ENCODE measurements around the gene SGMS2.

The SGMS2 gene

DNA sequence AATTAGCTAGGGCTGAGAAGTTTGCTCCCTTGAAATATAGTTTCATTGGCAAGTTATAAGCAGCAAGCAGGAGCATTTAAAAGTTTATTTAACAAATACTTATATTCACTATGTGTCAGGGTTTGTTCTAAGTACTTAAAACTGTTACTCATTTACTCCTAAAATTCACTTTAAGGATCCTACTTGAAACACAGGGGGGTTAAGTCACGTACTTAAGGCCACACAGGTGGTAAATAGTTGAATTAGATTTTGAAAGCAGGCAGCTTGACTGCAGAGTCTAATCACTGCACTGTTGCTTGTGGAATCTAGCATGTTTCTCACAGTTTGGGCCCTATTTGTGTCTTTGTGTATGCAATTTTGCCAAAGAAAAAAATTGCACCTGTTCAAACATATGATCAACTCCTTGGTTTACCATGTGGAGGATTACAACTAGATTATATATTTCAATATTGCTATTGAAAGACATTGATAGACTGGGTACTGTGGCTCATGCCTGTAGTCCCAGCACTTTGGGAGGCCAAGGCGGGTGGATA is 7.6 kb downstream of the SGMS2 start:
- no peak overlapping the region for H2AK5ac ChIP-seq (ENCODE audit: low read length)

GRCh38 chr4:107834241-107834794 is 9.6 kb downstream of the SGMS2 start:
- Histone ChIP-seq H3K4me3 (ENCODE audit: low read length) (no peak overlapping the region), H3K56ac (ENCODE audit: low read length) (no peak overlapping the region), H3K4me1 (ENCODE audit: control insufficient read depth, low read depth, low read length) (no peaks in the 10 kb centered on the region), H3K27ac (ENCODE audit: low read depth, low read length) (no peak overlapping the region), H2BK120ac (ENCODE audit: low read depth, low read length) (no peak overlapping the region), H3K18ac (ENCODE audit: low read length) (no peak overlapping the region), H3K9ac (ENCODE audit: low read length) (no peak overlapping the region), H2BK5ac (ENCODE audit: low read length) (no peak overlapping the region), H3K23ac (ENCODE audit: low read length) (no peak overlapping the region), H3K36me3 (ENCODE audit: control insufficient read depth, insufficient read depth, low read length) (no peaks in the 10 kb centered on the region), H3K79me2 (ENCODE audit: control insufficient read depth, insufficient read depth, low read length) (no peaks in the 10 kb centered on the region), H3K4me2 (ENCODE audit: low read length) (no peak overlapping the region), H4K5ac (ENCODE audit: low read length) (no peak overlapping the region), H2BK15ac (replicated peaks; ENCODE audit: low read depth) (no peak overlapping the region), H2AK5ac (ENCODE audit: low read length) (no peak overlapping the region), H3K4ac (ENCODE audit: low read depth, low read length) (no peak overlapping the region), H3K27me3 (ENCODE audit: insufficient read depth, low read length, poor library complexity) (no peaks in the 10 kb centered on the region), H3K79me1 (ENCODE audit: low read length) (no peaks in the 10 kb centered on the region), H4K8ac (ENCODE audit: low read depth, low read length) (no peak overlapping the region)
- no CpG with 5 or more reads among the region's 1 CpG for WGBS (ENCODE audit: extremely low coverage, insufficient coverage, low lambda C conversion rate)
- DNase-seq, result peak; percentile 16

More for the DNA sequence above, 7.6 kb downstream of the SGMS2 start:
- H4K8ac ChIP-seq (ENCODE audit: low read depth, low read length), result no peak overlapping the region
- no peak overlapping the region for H3K9ac ChIP-seq (ENCODE audit: low read length)
- WGBS (ENCODE audit: extremely low coverage, insufficient coverage, low lambda C conversion rate), result no CpG with 5 or more reads among the region's 2 CpGs
- H2BK5ac ChIP-seq (ENCODE audit: low read length), result no peak overlapping the region
- H3K4me2 ChIP-seq (ENCODE audit: low read length), result no peak overlapping the region
- H3K23ac ChIP-seq (ENCODE audit: low read length), result no peak overlapping the region
- no peaks in the 10 kb centered on the region for H3K27me3 ChIP-seq (ENCODE audit: insufficient read depth, low read length, poor library complexity)
- no peak overlapping the region for H2BK120ac ChIP-seq (ENCODE audit: low read depth, low read length)
- no peak for DNase-seq
- no peaks in the 10 kb centered on the region for H3K36me3 ChIP-seq (ENCODE audit: control insufficient read depth, insufficient read depth, low read length)
- no peak overlapping the region for H3K4ac ChIP-seq (ENCODE audit: low read depth, low read length)
- H3K56ac ChIP-seq (ENCODE audit: low read length), result no peak overlapping the region
- no peak overlapping the region for H3K4me3 ChIP-seq (ENCODE audit: low read length)
- no peak overlapping the region for H4K5ac ChIP-seq (ENCODE audit: low read length)
- H3K18ac ChIP-seq (ENCODE audit: low read length), result no peak overlapping the region
- H3K79me1 ChIP-seq (ENCODE audit: low read length), result no peaks in the 10 kb centered on the region
- H2BK15ac ChIP-seq (replicated peaks; ENCODE audit: low read depth), result no peak overlapping the region
- H3K4me1 ChIP-seq (ENCODE audit: control insufficient read depth, low read depth, low read length), result no peaks in the 10 kb centered on the region
- no peak overlapping the region for H3K27ac ChIP-seq (ENCODE audit: low read depth, low read length)
- H3K79me2 ChIP-seq (ENCODE audit: control insufficient read depth, insufficient read depth, low read length), result no peaks in the 10 kb centered on the region

DNA sequence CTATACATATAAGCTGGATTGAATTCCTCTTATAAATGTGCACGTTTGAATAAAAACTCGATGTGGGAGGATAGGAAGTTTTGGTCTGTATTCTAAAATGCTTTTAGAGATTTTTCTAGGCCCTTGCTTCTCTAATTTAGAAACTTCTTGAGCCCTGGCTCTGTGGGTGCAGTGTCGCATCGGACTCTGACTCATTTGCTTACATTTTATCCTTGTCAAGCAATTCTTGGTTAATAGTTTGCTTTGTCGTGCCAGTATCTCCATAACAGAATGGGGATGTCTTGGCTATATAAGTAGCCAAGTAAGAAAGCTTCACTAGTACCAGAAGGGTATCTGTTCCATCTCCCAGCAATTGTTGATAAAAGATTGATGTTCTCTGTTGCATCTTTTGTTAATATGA is 10.7 kb downstream of the SGMS2 start:
- Histone ChIP-seq H3K18ac (ENCODE audit: low read length) (no peak overlapping the region), H3K4ac (ENCODE audit: low read depth, low read length) (no peak overlapping the region), H3K4me2 (ENCODE audit: low read length) (no peak overlapping the region), H4K8ac (ENCODE audit: low read depth, low read length) (no peak overlapping the region), H3K79me1 (ENCODE audit: low read length) (no peaks in the 10 kb centered on the region), H2AK5ac (ENCODE audit: low read length) (no peak overlapping the region), H3K79me2 (ENCODE audit: control insufficient read depth, insufficient read depth, low read length) (no peaks in the 10 kb centered on the region), H3K56ac (ENCODE audit: low read length) (no peak overlapping the region), H2BK120ac (ENCODE audit: low read depth, low read length) (no peak overlapping the region), H3K36me3 (ENCODE audit: control insufficient read depth, insufficient read depth, low read length) (no peaks in the 10 kb centered on the region), H2BK5ac (ENCODE audit: low read length) (no peak overlapping the region), H3K9ac (ENCODE audit: low read length) (no peak overlapping the region), H3K4me3 (ENCODE audit: low read length) (no peak overlapping the region), H3K27me3 (ENCODE audit: insufficient read depth, low read length, poor library complexity) (no peaks in the 10 kb centered on the region), H3K23ac (ENCODE audit: low read length) (no peak overlapping the region), H2BK15ac (replicated peaks; ENCODE audit: low read depth) (no peak overlapping the region), H3K27ac (ENCODE audit: low read depth, low read length) (no peak overlapping the region), H4K5ac (ENCODE audit: low read length) (no peak overlapping the region), H3K4me1 (ENCODE audit: control insufficient read depth, low read depth, low read length) (no peaks in the 10 kb centered on the region)
- no peak for DNase-seq
- no CpG with 5 or more reads among the region's 5 CpGs for WGBS (ENCODE audit: extremely low coverage, insufficient coverage, low lambda C conversion rate)

DNA sequence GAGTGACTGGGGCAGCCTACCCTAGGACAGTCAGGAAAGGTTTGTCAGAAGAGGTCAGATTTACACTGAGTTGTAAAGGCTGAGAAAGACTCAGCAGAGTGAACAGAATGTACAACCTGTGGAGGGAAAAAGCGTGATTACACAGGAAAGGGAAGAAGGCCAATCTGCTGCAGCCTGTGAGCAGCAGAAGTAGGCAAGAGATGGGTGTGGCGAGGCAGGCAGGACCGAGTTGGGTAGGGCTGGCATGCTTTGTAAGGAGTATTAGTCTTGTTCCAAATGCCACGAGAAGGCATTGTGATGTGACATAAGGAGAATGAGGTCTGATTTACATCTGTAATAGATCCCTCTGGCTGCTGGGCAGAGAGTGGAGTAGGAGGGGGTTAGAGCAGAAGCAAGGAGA is 12.6 kb downstream of the SGMS2 start:
- Histone ChIP-seq H3K4ac (ENCODE audit: low read depth, low read length) (no peak overlapping the region), H3K27ac (ENCODE audit: low read depth, low read length) (no peak overlapping the region), H3K18ac (ENCODE audit: low read length) (no peak overlapping the region), H3K23ac (ENCODE audit: low read length) (no peak overlapping the region), H3K4me3 (ENCODE audit: low read length) (no peak overlapping the region), H4K5ac (ENCODE audit: low read length) (no peak overlapping the region), H3K36me3 (ENCODE audit: control insufficient read depth, insufficient read depth, low read length) (no peaks in the 10 kb centered on the region), H3K56ac (ENCODE audit: low read length) (no peak overlapping the region), H2AK5ac (ENCODE audit: low read length) (no peak overlapping the region), H3K4me2 (ENCODE audit: low read length) (no peak overlapping the region), H3K9ac (ENCODE audit: low read length) (no peak overlapping the region), H3K79me2 (ENCODE audit: control insufficient read depth, insufficient read depth, low read length) (no peaks in the 10 kb centered on the region), H3K79me1 (ENCODE audit: low read length) (no peaks in the 10 kb centered on the region), H3K27me3 (ENCODE audit: insufficient read depth, low read length, poor library complexity) (no peaks in the 10 kb centered on the region), H2BK120ac (ENCODE audit: low read depth, low read length) (no peak overlapping the region), H4K8ac (ENCODE audit: low read depth, low read length) (no peak overlapping the region), H3K4me1 (ENCODE audit: control insufficient read depth, low read depth, low read length) (no peaks in the 10 kb centered on the region), H2BK5ac (ENCODE audit: low read length) (no peak overlapping the region), H2BK15ac (replicated peaks; ENCODE audit: low read depth) (no peak overlapping the region)
- no CpG with 5 or more reads among the region's 4 CpGs for WGBS (ENCODE audit: extremely low coverage, insufficient coverage, low lambda C conversion rate)
- DNase-seq, result no peak

- no peak overlapping the region for H2BK15ac ChIP-seq (replicated peaks; ENCODE audit: low read depth)
- H3K27me3 ChIP-seq (ENCODE audit: insufficient read depth, low read length, poor library complexity), result no peaks in the 10 kb centered on the region
- no peak overlapping the region for H3K56ac ChIP-seq (ENCODE audit: low read length)
- no peak overlapping the region for H4K8ac ChIP-seq (ENCODE audit: low read depth, low read length)
- H3K4me2 ChIP-seq (ENCODE audit: low read length), result no peak overlapping the region
- no peaks in the 10 kb centered on the region for H3K79me2 ChIP-seq (ENCODE audit: control insufficient read depth, insufficient read depth, low read length)
- H3K4me1 ChIP-seq (ENCODE audit: control insufficient read depth, low read depth, low read length), result no peaks in the 10 kb centered on the region
- H3K4ac ChIP-seq (ENCODE audit: low read depth, low read length), result no peak overlapping the region
- H3K23ac ChIP-seq (ENCODE audit: low read length), result no peak overlapping the region
- DNase-seq, result no peak
- no peak overlapping the region for H3K18ac ChIP-seq (ENCODE audit: low read length)
- H2AK5ac ChIP-seq (ENCODE audit: low read length), result no peak overlapping the region
- H2BK120ac ChIP-seq (ENCODE audit: low read depth, low read length), result no peak overlapping the region
- H3K27ac ChIP-seq (ENCODE audit: low read depth, low read length), result no peak overlapping the region
- H2BK5ac ChIP-seq (ENCODE audit: low read length), result no peak overlapping the region
- no peak overlapping the region for H4K5ac ChIP-seq (ENCODE audit: low read length)
- no peaks in the 10 kb centered on the region for H3K79me1 ChIP-seq (ENCODE audit: low read length)
- H3K9ac ChIP-seq (ENCODE audit: low read length), result no peak overlapping the region
- no peaks in the 10 kb centered on the region for H3K36me3 ChIP-seq (ENCODE audit: control insufficient read depth, insufficient read depth, low read length)
- WGBS (ENCODE audit: extremely low coverage, insufficient coverage, low lambda C conversion rate), result 100% methylated on average over 1 of the region's 3 CpGs
- H3K4me3 ChIP-seq (ENCODE audit: low read length), result no peak overlapping the region
These were observed 13.3 kb downstream of the SGMS2 start for GRCh38 chr4:107837776-107838618.
